Measurements from ENCODE around the gene LHPP. TPM values are rescaled to one million over a fixed set of nuclear protein-coding genes. Genes with fewer than 3 reads are reported as not detected.

The LHPP gene
- total RNA-seq, 2 experiments from 2014 or later = 11.1 to 15.1 TPM

GRCh38 chr10:124596116-124596785, 134.6 kb downstream of the LHPP start:
- no peak overlapping the region for H3K4me3 Mint-ChIP-seq
- no peak for DNase-seq
- H3K4me1 Mint-ChIP-seq (ENCODE audit: low read depth) = peaks cover 3% of the 10 kb centered on the region
- H3K27ac Mint-ChIP-seq = no peak overlapping the region
- H3K27me3 Mint-ChIP-seq = no peaks in the 10 kb centered on the region
- intact Hi-C loops (cut with micrococcal nuclease) = no loop called here
- peaks cover 4% of the 10 kb centered on the region for H3K36me3 Mint-ChIP-seq (ENCODE audit: low read depth)
- TF ChIP-seq, protein P1, sequence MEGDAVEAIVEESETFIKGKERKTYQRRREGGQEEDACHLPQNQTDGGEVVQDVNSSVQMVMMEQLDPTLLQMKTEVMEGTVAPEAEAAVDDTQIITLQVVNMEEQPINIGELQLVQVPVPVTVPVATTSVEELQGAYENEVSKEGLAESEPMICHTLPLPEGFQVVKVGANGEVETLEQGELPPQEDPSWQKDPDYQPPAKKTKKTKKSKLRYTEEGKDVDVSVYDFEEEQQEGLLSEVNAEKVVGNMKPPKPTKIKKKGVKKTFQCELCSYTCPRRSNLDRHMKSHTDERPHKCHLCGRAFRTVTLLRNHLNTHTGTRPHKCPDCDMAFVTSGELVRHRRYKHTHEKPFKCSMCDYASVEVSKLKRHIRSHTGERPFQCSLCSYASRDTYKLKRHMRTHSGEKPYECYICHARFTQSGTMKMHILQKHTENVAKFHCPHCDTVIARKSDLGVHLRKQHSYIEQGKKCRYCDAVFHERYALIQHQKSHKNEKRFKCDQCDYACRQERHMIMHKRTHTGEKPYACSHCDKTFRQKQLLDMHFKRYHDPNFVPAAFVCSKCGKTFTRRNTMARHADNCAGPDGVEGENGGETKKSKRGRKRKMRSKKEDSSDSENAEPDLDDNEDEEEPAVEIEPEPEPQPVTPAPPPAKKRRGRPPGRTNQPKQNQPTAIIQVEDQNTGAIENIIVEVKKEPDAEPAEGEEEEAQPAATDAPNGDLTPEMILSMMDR (IDR thresholded peaks at IDR 0.05) = no peak
- CTCF ChIA-PET = no interaction called here
- POLR2A ChIA-PET = no interaction called here
- ATAC-seq = no peak
- H3K9me3 Mint-ChIP-seq = peaks cover 5% of the 10 kb centered on the region

DNA sequence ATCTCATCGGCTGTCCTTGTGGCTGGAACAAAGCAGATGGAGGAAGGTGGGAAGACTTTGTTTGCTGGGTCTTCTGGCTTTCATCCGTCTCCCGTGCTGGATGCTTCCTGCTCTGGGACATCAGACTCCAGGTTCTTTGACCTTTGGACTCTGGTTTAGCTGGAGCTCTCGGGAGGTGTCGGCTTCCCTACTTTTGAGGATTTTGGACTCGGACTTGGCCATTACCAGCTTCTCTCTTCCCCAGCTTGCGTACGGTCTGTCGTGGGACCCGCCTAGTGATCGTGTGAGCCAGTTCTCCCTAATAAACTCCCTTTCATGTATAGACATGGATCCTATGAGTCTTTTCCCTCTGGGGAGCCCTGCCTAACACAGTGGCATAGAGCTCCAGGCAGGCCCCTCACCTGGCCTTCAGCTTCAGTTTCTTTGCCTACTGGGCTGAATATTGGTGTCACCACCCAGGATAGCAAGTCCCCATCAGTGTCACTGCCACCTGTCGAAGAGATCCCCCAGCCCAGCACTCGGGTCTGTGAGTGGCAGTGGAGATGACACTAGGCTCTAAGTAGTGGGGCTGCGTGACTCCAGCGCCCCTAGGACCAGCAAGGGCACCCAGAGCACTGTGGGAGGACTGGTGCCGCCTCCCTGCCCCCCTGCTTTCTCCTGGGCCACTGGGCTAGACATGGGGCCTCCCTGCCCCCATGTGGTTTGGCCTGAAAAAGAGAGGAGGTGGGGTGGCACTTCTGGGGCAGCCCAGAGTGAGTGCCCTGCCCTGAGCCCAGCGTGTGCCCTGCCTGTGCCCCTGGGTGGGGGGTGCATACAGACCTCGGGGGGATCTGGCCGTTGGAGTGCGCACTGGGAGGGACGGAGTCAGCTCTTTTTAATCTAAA, 135.6 kb downstream of the LHPP start:
- no peak for DNase-seq
- H3K4me3 Mint-ChIP-seq = no peak overlapping the region
- no peaks in the 10 kb centered on the region for H3K9me3 Mint-ChIP-seq
- no peak for ATAC-seq
- H3K36me3 Mint-ChIP-seq (ENCODE audit: low read depth) = no peaks in the 10 kb centered on the region
- TF ChIP-seq, protein P1 (IDR thresholded peaks at IDR 0.05) = no peak
- no peaks in the 10 kb centered on the region for H3K27me3 Mint-ChIP-seq
- ChIA-PET CTCF (no interaction called here), POLR2A (no interaction called here)
- H3K4me1 Mint-ChIP-seq (ENCODE audit: low read depth) = no peaks in the 10 kb centered on the region
- H3K27ac Mint-ChIP-seq = no peak overlapping the region
- intact Hi-C loops (cut with micrococcal nuclease) = no loop called here

DNA sequence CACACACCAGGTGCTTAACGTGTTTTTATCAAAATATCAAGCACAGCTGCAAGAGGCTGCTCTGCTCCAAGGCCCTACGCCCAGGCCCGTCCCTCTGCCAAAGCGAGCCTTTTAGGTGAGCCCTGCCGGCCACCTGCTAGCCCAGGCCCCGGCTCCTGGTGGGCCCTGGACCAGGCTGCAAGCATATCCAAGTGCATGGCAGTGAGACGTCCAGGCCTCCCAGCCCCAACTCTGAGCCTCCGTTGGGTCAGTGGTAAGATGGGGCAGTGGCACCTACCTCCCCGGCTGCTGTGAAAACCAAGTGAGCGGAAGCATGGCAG, 136.2 kb downstream of the LHPP start:
- Mint-ChIP-seq H3K27ac (no peak overlapping the region), H3K9me3 (no peaks in the 10 kb centered on the region), H3K36me3 (ENCODE audit: low read depth) (no peaks in the 10 kb centered on the region), H3K27me3 (no peaks in the 10 kb centered on the region), H3K4me3 (no peak overlapping the region), H3K4me1 (ENCODE audit: low read depth) (no peaks in the 10 kb centered on the region)
- no peak for DNase-seq
- ChIA-PET POLR2A (no interaction called here), CTCF (no interaction called here)
- ATAC-seq = no peak
- intact Hi-C loops (cut with micrococcal nuclease) = no loop called here
- TF ChIP-seq, protein P1 (IDR thresholded peaks at IDR 0.05) = no peak

DNA sequence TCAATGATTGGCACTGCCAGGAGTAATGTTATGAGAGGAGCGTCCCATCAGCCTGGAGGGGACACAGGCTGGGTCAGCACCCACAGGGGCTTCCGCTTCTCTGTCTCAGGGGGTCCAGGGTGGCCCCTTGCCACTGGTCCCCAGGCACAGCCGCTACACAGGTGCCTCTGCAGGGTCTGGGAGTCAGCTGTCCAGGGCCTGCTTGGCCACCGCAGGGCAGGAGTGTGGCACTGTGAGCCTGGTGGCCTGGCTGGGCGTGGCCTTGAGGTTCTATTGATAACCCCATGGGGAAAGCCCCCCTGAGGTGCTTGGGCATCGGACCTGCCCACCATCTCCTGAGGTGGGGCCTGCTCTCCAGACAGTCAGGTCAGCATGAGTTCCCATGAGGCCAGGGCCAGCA, 136.6 kb downstream of the LHPP start:
- H3K4me1 Mint-ChIP-seq (ENCODE audit: low read depth) = no peaks in the 10 kb centered on the region
- intact Hi-C loops (cut with micrococcal nuclease) = no loop called here
- ChIA-PET POLR2A (no interaction called here), CTCF (no interaction called here)
- H3K9me3 Mint-ChIP-seq = no peaks in the 10 kb centered on the region
- no peak overlapping the region for H3K27ac Mint-ChIP-seq
- DNase-seq = no peak
- no peaks in the 10 kb centered on the region for H3K36me3 Mint-ChIP-seq (ENCODE audit: low read depth)
- H3K4me3 Mint-ChIP-seq = no peak overlapping the region
- ATAC-seq = no peak
- TF ChIP-seq, protein P1 (IDR thresholded peaks at IDR 0.05) = no peak
- H3K27me3 Mint-ChIP-seq = no peaks in the 10 kb centered on the region

Measured in activated CD8-positive, alpha-beta T cell treated with anti-CD3 and anti-CD28 coated beads for 36 hours (primary cell).